Measurements from ENCODE around the gene OR2A42.
"Not testable (repeated sequence)": the region's sequence is repeated elsewhere in the genome, so short reads cannot be mapped to it uniquely, and the experiment has no call there.

The OR2A42 gene

DNA sequence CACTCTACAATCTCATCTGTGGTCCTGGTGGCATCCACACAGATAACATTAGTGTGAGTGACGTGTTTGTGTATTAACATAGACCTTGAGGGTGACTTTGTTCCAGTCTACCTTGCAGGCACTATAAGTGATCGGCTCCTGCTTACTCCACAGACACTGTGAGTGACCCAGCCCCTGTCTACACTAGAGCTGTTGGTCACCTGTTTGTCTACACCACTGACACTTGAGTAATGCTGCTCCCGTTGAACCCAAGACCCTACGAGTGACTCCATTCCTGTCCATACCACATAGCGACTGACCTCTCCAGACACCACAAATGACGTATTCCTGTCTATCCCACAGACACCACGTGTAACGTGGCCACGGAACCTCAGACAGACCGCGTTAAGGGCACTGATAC lies 45.6 kb downstream of the OR2A42 start:
- not testable (repeated sequence) for H3K27ac Mint-ChIP-seq; H3K27me3 Mint-ChIP-seq; H3K36me3 Mint-ChIP-seq (ENCODE audit: low read depth); H3K4me1 Mint-ChIP-seq (ENCODE audit: low read depth); H3K4me3 Mint-ChIP-seq; H3K9me3 Mint-ChIP-seq

- not testable (repeated sequence) for H3K27me3 Mint-ChIP-seq; H3K4me1 Mint-ChIP-seq (ENCODE audit: low read depth); H3K36me3 Mint-ChIP-seq (ENCODE audit: low read depth); H3K27ac Mint-ChIP-seq; H3K4me3 Mint-ChIP-seq; H3K9me3 Mint-ChIP-seq
Measured at GRCh38 chr7:144188578-144189171, 50.7 kb downstream of the OR2A42 start.

DNA sequence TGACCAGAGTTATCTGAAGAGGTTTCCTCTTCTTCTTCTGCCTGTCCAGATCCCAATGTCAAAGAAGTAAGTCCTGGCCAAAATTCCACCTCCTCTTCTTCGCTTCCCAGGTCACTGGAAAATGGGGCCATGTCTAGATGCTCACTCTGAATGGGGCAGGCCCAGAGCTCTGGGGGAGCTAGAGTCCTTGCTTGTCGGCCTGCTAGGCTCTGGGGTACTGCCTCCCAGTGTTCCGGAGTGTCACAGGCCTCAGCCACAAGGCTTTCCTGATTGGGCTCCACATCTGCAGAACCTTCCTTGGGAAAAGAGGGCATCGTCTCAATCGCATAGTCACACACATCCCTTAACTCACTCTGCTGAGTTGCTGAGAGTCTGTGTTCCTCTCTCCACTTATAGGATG lies 51.6 kb downstream of the OR2A42 start:
- not testable (repeated sequence) for H3K27me3 Mint-ChIP-seq

GRCh38 chr7:144183166-144183565 lies 56.2 kb downstream of the OR2A42 start, which contains the start of gene CTAGE4:
TSS of gene CTAGE4 (plus strand) at chr7:144183466. CDS start at chr7:144183504, 38 bp downstream.
- H3K36me3 Mint-ChIP-seq (ENCODE audit: low read depth); H3K27ac Mint-ChIP-seq; H3K9me3 Mint-ChIP-seq; H3K4me1 Mint-ChIP-seq (ENCODE audit: low read depth); H3K27me3 Mint-ChIP-seq; H3K4me3 Mint-ChIP-seq: not testable (repeated sequence)

More for the DNA sequence above, 51.6 kb downstream of the OR2A42 start:
- not testable (repeated sequence) for H3K4me3 Mint-ChIP-seq; H3K27ac Mint-ChIP-seq; H3K4me1 Mint-ChIP-seq (ENCODE audit: low read depth); H3K9me3 Mint-ChIP-seq; H3K36me3 Mint-ChIP-seq (ENCODE audit: low read depth)

- H3K4me3 Mint-ChIP-seq; H3K27ac Mint-ChIP-seq; H3K27me3 Mint-ChIP-seq; H3K9me3 Mint-ChIP-seq; H3K36me3 Mint-ChIP-seq (ENCODE audit: low read depth); H3K4me1 Mint-ChIP-seq (ENCODE audit: low read depth): not testable (repeated sequence)
Measured at GRCh38 chr7:144179165-144179479, 60.3 kb downstream of the OR2A42 start.

GRCh38 chr7:144178380-144179164 lies 60.8 kb downstream of the OR2A42 start:
- H3K9me3 Mint-ChIP-seq; H3K36me3 Mint-ChIP-seq (ENCODE audit: low read depth); H3K4me3 Mint-ChIP-seq; H3K27me3 Mint-ChIP-seq; H3K4me1 Mint-ChIP-seq (ENCODE audit: low read depth); H3K27ac Mint-ChIP-seq: not testable (repeated sequence)

Data from stimulated activated naive CD8-positive, alpha-beta T cell treated with anti-CD3 and anti-CD28 coated beads, Interleukin-15, Interleukin-2, amounts not matched to agents 100 ng/mL and 50 ng/mL, for 24 hours (primary cell).